K562 (cell line): Measurements from ENCODE around the gene GRIK5. TPM values are rescaled to one million over a fixed set of nuclear protein-coding genes. Genes with fewer than 3 reads are reported as not detected.

Source experiments
- ATAC-seq: fragments of 200-7000 bp; cut with Tn5 transposase; 3 replicates; pipeline ENCODE4 v1.9.1; 2020; ENCODE audit warnings: moderate library complexity
- BruUV-seq: library from RNA; stranded (reverse); fragments of 400-500 nt; replicated peaks from 2 replicates; lab custom pipeline; 2021; lab: Mats Ljungman, UMichigan
- CTCF ChIA-PET: fragments of 300-600 bp; formaldehyde crosslinking; extraction: SDS; loops from one replicate; lab custom pipeline; 2021; ENCODE audit warnings: low intra/inter-chr PET ratio; lab: Yijun Ruan, JAX
- POLR2A ChIA-PET: fragments of 300-600, 350-650 bp; sonication (Branson Sonifier 250); formaldehyde crosslinking; extraction: SDS; loops from one replicate; lab custom pipeline; 2021; ENCODE audit warnings: antibody characterized with exemption, inconsistent platforms; lab: Yijun Ruan, JAX
- DNase-seq, 4 experiments: peaks; one replicate each; pipeline versions ENCODE4 v3.0.0 to v3.0.0-alpha.2; 2011 to 2018; ENCODE audit warnings: low spot score in 3 of 4, mixed read lengths in 3 of 4; ENCODE audit errors: extremely low read depth in 1 of 4
- FAIRE-seq: peaks from 2 replicates; lab custom pipeline; 2011; peaks lifted over from hg19 to GRCh38; lab: Jason Lieb, UNC
- H2AFZ ChIP-seq: 2 replicates; pipeline ENCODE4 v1.6.0; 2011; ENCODE audit warnings: low read depth, low read length, control low read depth, inconsistent platforms
- H3K27ac ChIP-seq: fragments of 200-600 bp; 3 replicates; pipeline ENCODE4 v1.8.0; 2011; ENCODE audit warnings: low read depth, mild to moderate bottlenecking, control low read depth, inconsistent platforms, low read length, moderate library complexity, mixed read lengths; ENCODE audit errors: extremely low read depth
- H3K27me3 ChIP-seq, 2 experiments: fragments of 300-600 bp in 1 of 2; 2 replicates in 1 of 2; 3 replicates in 1 of 2; pipeline versions ENCODE4 v1.6.0 to v1.8.0; 2011; ENCODE audit warnings: inconsistent platforms in 2 of 2, low read length in 2 of 2, mild to moderate bottlenecking in 1 of 2, mixed read lengths in 1 of 2, moderate library complexity in 1 of 2; ENCODE audit not compliant: control insufficient read depth in 2 of 2, insufficient read depth in 2 of 2
- H3K36me3 ChIP-seq: fragments of 300-600 bp; 3 replicates; pipeline ENCODE4 v1.8.0; 2011; ENCODE audit warnings: mild to moderate bottlenecking, low read length, inconsistent platforms; ENCODE audit not compliant: control insufficient read depth, insufficient read depth
- H3K4me1 ChIP-seq, 2 experiments: fragments of 200-600 bp in 1 of 2; replicated peaks in 1 of 2; 2 replicates in 1 of 2; 3 replicates in 1 of 2; pipeline versions ENCODE4 v1.5.1 to v1.8.0; 2011; ENCODE audit warnings: inconsistent platforms in 2 of 2, low read length in 2 of 2, mild to moderate bottlenecking in 1 of 2, mixed read lengths in 1 of 2, moderate library complexity in 1 of 2; ENCODE audit not compliant: control insufficient read depth in 2 of 2, insufficient read depth in 2 of 2
- H3K4me2 ChIP-seq: 2 replicates; pipeline ENCODE4 v1.6.1; 2011; ENCODE audit warnings: low read length, control low read depth, inconsistent platforms, mixed read lengths; ENCODE audit not compliant: insufficient read depth
- H3K4me3 ChIP-seq: fragments of 200-600 bp; sonication (generic), shearing (Covaris generic); 2 replicates; pipeline ENCODE4 v1.5.1; 2016; ENCODE audit warnings: control low read depth, inconsistent platforms
- H3K79me2 ChIP-seq: fragments of 200-600 bp; 3 replicates; pipeline ENCODE4 v1.8.0; 2011; ENCODE audit warnings: low read length, inconsistent platforms; ENCODE audit not compliant: control insufficient read depth, insufficient read depth
- H3K9ac ChIP-seq, 2 experiments: 2 replicates each; pipeline versions ENCODE4 v1.6.0 to v1.6.1; 2011; ENCODE audit warnings: low read depth in 2 of 2, low read length in 2 of 2, control low read depth in 1 of 2, inconsistent platforms in 1 of 2, mild to moderate bottlenecking in 1 of 2, mixed read lengths in 1 of 2; ENCODE audit not compliant: insufficient read depth in 1 of 2
- H3K9me1 ChIP-seq: one replicate; pipeline ENCODE4 v1.6.0; 2011; ENCODE audit warnings: inconsistent platforms, mild to moderate bottlenecking, low read length, moderate library complexity; ENCODE audit not compliant: control insufficient read depth, insufficient read depth
- H3K9me3 ChIP-seq: replicated peaks from 2 replicates; pipeline ENCODE4 v1.5.1; 2011; ENCODE audit warnings: low read depth, low read length, inconsistent platforms; ENCODE audit not compliant: control insufficient read depth, insufficient read depth
- H4K20me1 ChIP-seq: replicated peaks from 2 replicates; pipeline ENCODE4 v1.6.1; 2011; ENCODE audit warnings: low read length, inconsistent platforms, mixed read lengths; ENCODE audit not compliant: control insufficient read depth, insufficient read depth
- ARID2 ChIP-seq: fragments of 450-650 bp; IDR thresholded peaks from 2 replicates; pipeline ENCODE4 v1.6.1; 2017; ENCODE audit warnings: antibody characterized with exemption, mild to moderate bottlenecking
- ATF6 ChIP-seq: sonication (generic); formaldehyde crosslinking; IDR thresholded peaks from 2 replicates; pipeline ENCODE4 v1.4.0; 2020; ENCODE audit warnings: mild to moderate bottlenecking, missing genetic modification reagents
- CAMTA2 ChIP-seq: fragments of 250-450 bp; sonication (Bioruptor Pico); conservative IDR thresholded peaks from 2 replicates; pipeline ENCODE4 v1.5.1; 2022
- CEBPG ChIP-seq, 3 experiments: fragments of 200-800 bp in 1 of 3; sonication (Bioruptor generic) in 1 of 3; sonication (generic) in 1 of 3; formaldehyde crosslinking in 1 of 3; IDR thresholded peaks in 2 of 3; conservative IDR thresholded peaks in 1 of 3; 2 replicates each; pipeline versions ENCODE4 v1.6.1 to v1.8.0; 2016 to 2022; ENCODE audit warnings: missing compliant biosample characterization in 2 of 3, missing genetic modification characterization in 2 of 3, mild to moderate bottlenecking in 1 of 3, missing genetic modification reagents in 1 of 3
- CHCHD3 ChIP-seq: fragments of 250-450 bp; sonication (Bioruptor Pico); IDR thresholded peaks from 2 replicates; pipeline ENCODE4 v2.1.2; 2022; ENCODE audit warnings: mild to moderate bottlenecking
- E2F5 ChIP-seq: sonication (generic); formaldehyde crosslinking; IDR thresholded peaks from 2 replicates; pipeline ENCODE4 v1.8.0; 2022; ENCODE audit warnings: mild to moderate bottlenecking, missing genetic modification reagents
- ILF3 ChIP-seq: fragments of 450-650 bp; IDR thresholded peaks from 2 replicates; pipeline ENCODE4 v1.6.1; 2018; ENCODE audit warnings: antibody characterized with exemption, mild to moderate bottlenecking, moderate library complexity, borderline replicate concordance
- KDM2B ChIP-seq: fragments of 250-450 bp; sonication (Bioruptor Pico); IDR thresholded peaks from 2 replicates; pipeline ENCODE4 v1.8.0; 2021; ENCODE audit warnings: mild to moderate bottlenecking, moderate library complexity
- KLF13 ChIP-seq: fragments of 450-650 bp; IDR thresholded peaks from 2 replicates; pipeline ENCODE4 v1.6.1; 2016; ENCODE audit warnings: missing genetic modification characterization, low read depth, mild to moderate bottlenecking, missing compliant biosample characterization, moderate library complexity, borderline replicate concordance
- RBM14 ChIP-seq: fragments of 200-400 bp; formaldehyde crosslinking; IDR thresholded peaks from 2 replicates; pipeline ENCODE4 v1.6.1; 2018; ENCODE audit warnings: low read depth, mild to moderate bottlenecking, low read length, moderate library complexity, borderline replicate concordance; ENCODE audit not compliant: insufficient read depth
- USF1 ChIP-seq: sonication (generic); formaldehyde crosslinking; IDR thresholded peaks from 2 replicates; pipeline ENCODE4 v1.9.0; 2022; ENCODE audit warnings: mild to moderate bottlenecking, missing genetic modification reagents
- ZNF23 ChIP-seq: fragments of 250-450 bp; sonication (Bioruptor Pico); IDR thresholded peaks from 2 replicates; pipeline ENCODE4 v1.4.0; 2020; ENCODE audit warnings: mild to moderate bottlenecking
- ZNF778 ChIP-seq: fragments of 450-650 bp; formaldehyde crosslinking; IDR thresholded peaks from 2 replicates; pipeline ENCODE4 v1.4.0; 2020; ENCODE audit warnings: mild to moderate bottlenecking, moderate library complexity
- ZZZ3 ChIP-seq: fragments of 450-650 bp; IDR thresholded peaks from 2 replicates; pipeline ENCODE4 v1.6.1; 2016; ENCODE audit warnings: antibody characterized with exemption, mild to moderate bottlenecking, moderate library complexity
- WGBS: fragments of 100-300 bp; shearing (Covaris generic); methylation state at CpG from one replicate; pipeline ENCODE4 v1.1.6; 2016; ENCODE audit warnings: low coverage, mixed read lengths; ENCODE audit not compliant: insufficient coverage; ENCODE audit errors: missing lambda C conversion rate; 5-methylcytosine and 5-hydroxymethylcytosine counted together
- in situ Hi-C: fragments of 300-500 bp; cut with MboI; formaldehyde crosslinking; loops from 4 replicates; pipeline ENCODE4 v1.15.0; 2018; ENCODE audit warnings: inconsistent platforms, mixed read lengths
- intact Hi-C: fragments of 100-400 bp; cut with micrococcal nuclease; formaldehyde crosslinking; loops from 2 replicates; pipeline ENCODE4 v1.14.2; 2022
- polyA plus RNA-seq, 8 experiments: library from polyadenylated mRNA; depleted of rRNA in 4 of 8; stranded (reverse) in 5 of 8; unstranded in 3 of 8; fragments of >200 nt; fragmentation: Nextera tagmentation in 2 of 8; fragmentation: Illumina TruSeq in 1 of 8; extraction: Ambion mirVana in 2 of 8; extraction: Trizol in 1 of 8; gene quantifications; 2 replicates each; pipeline versions ENCODE4 v1.2.1 to v1.2.3, GENCODE V29; 2011 to 2014; ENCODE audit warnings: inconsistent platforms in 1 of 8, missing spikeins in 1 of 8
- total RNA-seq, 7 experiments: library from RNA; depleted of rRNA in 6 of 7; stranded (reverse); fragments of >200 nt in 6 of 7; fragmentation: Illumina TruSeq in 2 of 7; extraction: Trizol in 2 of 7; gene quantifications; 2 replicates each; pipeline versions ENCODE4 v1.2.1 to v1.2.3, GENCODE V29; 2011 to 2021; ENCODE audit warnings: low replicate concordance in 1 of 7
- TF ChIP-seq, protein P1 (sequence below): fragments of 250-450 bp; sonication (Bioruptor Pico); IDR thresholded peaks from 2 replicates; pipeline ENCODE4 v1.4.0; 2020; ENCODE audit warnings: mild to moderate bottlenecking

Gene GRIK5
- total and polyA plus RNA-seq, 9 of the 15 experiments (the other 6 are each of a cell fraction or from before 2014, with no cell fraction given), result 0.04 to 0.55 (median 0.27) TPM; not detected in 2

- TF ChIP-seq USF1 (CRISPR knock-in tag) (no peak), E2F5 (CRISPR knock-in tag) (no peak), KLF13 (no peak)
- TF ChIP-seq, protein P1, sequence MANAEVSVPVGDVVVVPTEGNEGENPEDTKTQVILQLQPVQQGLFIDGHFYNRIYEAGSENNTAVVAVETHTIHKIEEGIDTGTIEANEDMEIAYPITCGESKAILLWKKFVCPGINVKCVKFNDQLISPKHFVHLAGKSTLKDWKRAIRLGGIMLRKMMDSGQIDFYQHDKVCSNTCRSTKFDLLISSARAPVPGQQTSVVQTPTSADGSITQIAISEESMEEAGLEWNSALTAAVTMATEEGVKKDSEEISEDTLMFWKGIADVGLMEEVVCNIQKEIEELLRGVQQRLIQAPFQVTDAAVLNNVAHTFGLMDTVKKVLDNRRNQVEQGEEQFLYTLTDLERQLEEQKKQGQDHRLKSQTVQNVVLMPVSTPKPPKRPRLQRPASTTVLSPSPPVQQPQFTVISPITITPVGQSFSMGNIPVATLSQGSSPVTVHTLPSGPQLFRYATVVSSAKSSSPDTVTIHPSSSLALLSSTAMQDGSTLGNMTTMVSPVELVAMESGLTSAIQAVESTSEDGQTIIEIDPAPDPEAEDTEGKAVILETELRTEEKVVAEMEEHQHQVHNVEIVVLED (CRISPR knock-in tag), result no peak
These were observed 19.3 kb upstream of the GRIK5 start (continued) for GRCh38 chr19:42089191-42089750.

- POLR2A ChIA-PET, result no interaction called here
- H3K4me1 ChIP-seq, result peaks cover 7 to 19% of the 10 kb centered on the region in 2 experiments; a peak in 4 of 5 replicates
- H3K27me3 ChIP-seq, result no peaks in the 10 kb centered on the region
- no peak overlapping the region for H3K9ac ChIP-seq
- in situ Hi-C loops, result no loop called here
- BruUV-seq, result no TSS peak
- no peak for DNase-seq
- no peak overlapping the region for H2AFZ ChIP-seq
- H4K20me1 ChIP-seq, result no peaks in the 10 kb centered on the region
- no peak overlapping the region for H3K4me3 ChIP-seq
- H3K36me3 ChIP-seq, result no peaks in the 10 kb centered on the region
- no peak for FAIRE-seq
- H3K9me3 ChIP-seq, result no peaks in the 10 kb centered on the region
- intact Hi-C loops, result no loop called here
- 63% methylated on average over 15 of the region's 18 CpGs for WGBS
- H3K4me2 ChIP-seq, result no peak overlapping the region
- CTCF ChIA-PET, result no interaction called here
- H3K27ac ChIP-seq, result no peak overlapping the region
- H3K79me2 ChIP-seq, result no peaks in the 10 kb centered on the region
- ATAC-seq, result no peak
- no peaks in the 10 kb centered on the region for H3K9me1 ChIP-seq
- TF ChIP-seq ATF6 (CRISPR knock-in tag), result no peak
- no peak for TF ChIP-seq RBM14
- TF ChIP-seq ZNF23 (CRISPR knock-in tag), result no peak
- TF ChIP-seq ILF3, result no peak
- TF ChIP-seq ZZZ3, result no peak
- TF ChIP-seq CEBPG (CRISPR knock-in tag; IDR thresholded peaks at IDR 0.05), result no peak
- no peak for TF ChIP-seq CEBPG (tag; conservative IDR thresholded peaks at IDR 0.05 in 1 of 2, IDR thresholded peaks at IDR 0.05 in 1 of 2)
- TF ChIP-seq CHCHD3, result no peak
- TF ChIP-seq ARID2, result no peak
- no peak for TF ChIP-seq ZNF778
- no peak for TF ChIP-seq CAMTA2 (CRISPR knock-in tag)
- no peak for TF ChIP-seq KDM2B (CRISPR knock-in tag)
These were observed 18.6 kb upstream of the GRIK5 start for GRCh38 chr19:42088471-42089190.
